Smooth muscle cell (in vitro differentiated cells): ENCODE measurements around the gene TRPM3. TPM values are rescaled to one million over a fixed set of nuclear protein-coding genes. Genes with fewer than 3 reads are reported as not detected.

Source experiments
- DNase-seq: peaks from one replicate; lab custom pipeline; 2025; ENCODE audit not compliant: unreplicated experiment; lab: John Stamatoyannopoulos, UW
- H2AFZ ChIP-seq: fragments of 200-600 bp; sonication (generic); 2 replicates; pipeline ENCODE4 v1.6.0; 2016; ENCODE audit warnings: antibody characterized with exemption, low read depth, mild to moderate bottlenecking
- H3F3A ChIP-seq: fragments of 200-600 bp; sonication (generic); 2 replicates; pipeline ENCODE4 v1.6.0; 2017; ENCODE audit warnings: antibody characterized with exemption, low read depth
- H3K27ac ChIP-seq: fragments of 200-600 bp; sonication (generic); 2 replicates; pipeline ENCODE4 v1.5.1; 2016; ENCODE audit warnings: low read depth, mild to moderate bottlenecking
- H3K27me3 ChIP-seq: fragments of 200-600 bp; sonication (generic); 2 replicates; pipeline ENCODE4 v1.6.1; 2016; ENCODE audit warnings: low read depth, mild to moderate bottlenecking
- H3K36me3 ChIP-seq: fragments of 200-600 bp; sonication (generic); 2 replicates; pipeline ENCODE4 v1.5.1; 2016; ENCODE audit warnings: low read depth
- H3K4me1 ChIP-seq: fragments of 200-600 bp; sonication (generic); 2 replicates; pipeline ENCODE4 v1.5.1; 2016; ENCODE audit warnings: low read depth
- H3K4me2 ChIP-seq: fragments of 200-600 bp; sonication (generic); 2 replicates; pipeline ENCODE4 v1.6.0; 2016; ENCODE audit warnings: mild to moderate bottlenecking
- H3K4me3 ChIP-seq: fragments of 200-600 bp; sonication (generic); 2 replicates; pipeline ENCODE4 v1.5.1; 2016; ENCODE audit warnings: mild to moderate bottlenecking
- H3K79me2 ChIP-seq: fragments of 200-600 bp; sonication (generic); 2 replicates; pipeline ENCODE4 v1.6.0; 2016; ENCODE audit warnings: low read depth, mild to moderate bottlenecking
- H3K9ac ChIP-seq: fragments of 200-600 bp; sonication (generic); 2 replicates; pipeline ENCODE4 v1.6.0; 2016; ENCODE audit warnings: low read depth
- H3K9me3 ChIP-seq: fragments of 200-600 bp; sonication (generic); replicated peaks from 2 replicates; pipeline ENCODE4 v1.5.1; 2016; ENCODE audit warnings: low read depth
- H4K20me1 ChIP-seq: fragments of 200-600 bp; sonication (generic); 2 replicates; pipeline ENCODE4 v1.6.0; 2016; ENCODE audit warnings: low read depth
- CTCF ChIP-seq: fragments of 200-600 bp; sonication (generic); IDR thresholded peaks from 2 replicates; pipeline ENCODE4 v1.5.1; 2017; ENCODE audit warnings: borderline replicate concordance, mild to moderate bottlenecking, antibody characterized with exemption; ENCODE audit not compliant: insufficient read depth, poor library complexity, severe bottlenecking
- WGBS: methylation state at CpG from one replicate; pipeline ENCODE4 v1.1.7; 2016; ENCODE audit warnings: low lambda C conversion rate; 5-methylcytosine and 5-hydroxymethylcytosine counted together
- polyA plus RNA-seq: library from polyadenylated mRNA; unstranded; fragments of >200 nt; fragmentation: Nextera tagmentation; extraction: Ambion mirVana; gene quantifications from 2 replicates; pipeline ENCODE4 v1.2.1, GENCODE V29; 2016
- total RNA-seq: library from RNA; depleted of rRNA; stranded (reverse); fragments of >200 nt; gene quantifications from 2 replicates; pipeline ENCODE4 v1.2.3, GENCODE V29; 2014

Gene TRPM3
- total and polyA plus RNA-seq, 2 experiments from 2014 or later = not detected

- Histone ChIP-seq H4K20me1 (no peaks in the 10 kb centered on the region), H3K79me2 (no peaks in the 10 kb centered on the region), H3K4me1 (no peaks in the 10 kb centered on the region), H3K9me3 (no peaks in the 10 kb centered on the region), H3F3A (no peaks in the 10 kb centered on the region), H3K9ac (no peak overlapping the region), H2AFZ (no peak overlapping the region), H3K27me3 (no peaks in the 10 kb centered on the region), H3K36me3 (no peaks in the 10 kb centered on the region), H3K27ac (no peak overlapping the region), H3K4me3 (no peak overlapping the region), H3K4me2 (no peak overlapping the region)
- WGBS = 68% methylated on average over 4 of the region's 4 CpGs
- DNase-seq = no peak
- no peak for TF ChIP-seq CTCF
Measured at GRCh38 chr9:70580606-70581195, 540.7 kb downstream of the TRPM3 start.

GRCh38 chr9:70579686-70580085 lies 541.7 kb downstream of the TRPM3 start:
- Histone ChIP-seq H3K4me3 (no peak overlapping the region), H3K36me3 (no peaks in the 10 kb centered on the region), H2AFZ (no peak overlapping the region), H3K9me3 (no peaks in the 10 kb centered on the region), H3K4me1 (no peaks in the 10 kb centered on the region), H3K4me2 (no peak overlapping the region), H3K9ac (no peak overlapping the region), H3K27ac (no peak overlapping the region), H4K20me1 (no peaks in the 10 kb centered on the region), H3K27me3 (no peaks in the 10 kb centered on the region), H3K79me2 (no peaks in the 10 kb centered on the region), H3F3A (no peaks in the 10 kb centered on the region)
- DNase-seq = no peak
- TF ChIP-seq CTCF = no peak
- WGBS = 62% methylated on average over 7 of the region's 7 CpGs

GRCh38 chr9:70578720-70579119 lies 542.7 kb downstream of the TRPM3 start:
- no peak overlapping the region for H3K9ac ChIP-seq
- no peak for TF ChIP-seq CTCF
- WGBS = 80% methylated on average over 1 of the region's 1 CpG

GRCh38 chr9:70577671-70578070 lies 543.8 kb downstream of the TRPM3 start:
- Histone ChIP-seq H3K27ac (peak overlapping the region; percentile 45), H3K9me3 (no peaks in the 10 kb centered on the region), H3K4me1 (no peaks in the 10 kb centered on the region), H3F3A (no peaks in the 10 kb centered on the region), H4K20me1 (no peaks in the 10 kb centered on the region), H3K36me3 (no peaks in the 10 kb centered on the region), H3K27me3 (no peaks in the 10 kb centered on the region), H3K79me2 (no peaks in the 10 kb centered on the region), H3K4me2 (no peak overlapping the region), H3K9ac (peak overlapping the region; percentile 32), H2AFZ (no peak overlapping the region), H3K4me3 (no peak overlapping the region)
- TF ChIP-seq CTCF = no peak
- DNase-seq = no peak
- WGBS = 96% methylated on average over 5 of the region's 5 CpGs

More at GRCh38 chr9:70578720-70579119, 542.7 kb downstream of the TRPM3 start:
- Histone ChIP-seq H3K4me1 (no peaks in the 10 kb centered on the region), H3K4me2 (no peak overlapping the region), H3K27ac (no peak overlapping the region), H3F3A (no peaks in the 10 kb centered on the region), H3K36me3 (no peaks in the 10 kb centered on the region), H2AFZ (no peak overlapping the region), H4K20me1 (no peaks in the 10 kb centered on the region), H3K79me2 (no peaks in the 10 kb centered on the region), H3K4me3 (no peak overlapping the region), H3K9me3 (no peaks in the 10 kb centered on the region), H3K27me3 (no peaks in the 10 kb centered on the region)
- no peak for DNase-seq
